Kidney epithelial cell (primary cell): Measurements from ENCODE around the gene CLSTN2. TPM values are rescaled to one million over a fixed set of nuclear protein-coding genes. Genes with fewer than 3 reads are reported as not detected.

ENCODE experiments used
- DNase-seq: peaks from one replicate; pipeline ENCODE4 v3.0.0-alpha.2; 2010; ENCODE audit warnings: low read depth
- H3K27me3 ChIP-seq: 2 replicates; pipeline ENCODE4 v1.6.0; 2011; ENCODE audit warnings: low read length; ENCODE audit not compliant: control insufficient read depth, insufficient read depth
- H3K36me3 ChIP-seq: 2 replicates; pipeline ENCODE4 v1.5.1; 2011; ENCODE audit warnings: low read length; ENCODE audit not compliant: control insufficient read depth, insufficient read depth
- H3K4me3 ChIP-seq: 2 replicates; pipeline ENCODE4 v1.5.1; 2011; ENCODE audit warnings: low read depth, mild to moderate bottlenecking, control low read depth, low read length
- total RNA-seq: library from RNA; depleted of rRNA; stranded (reverse); fragments of >200 nt; gene quantifications from 2 replicates; pipeline ENCODE4 v1.2.3, GENCODE V29; 2015
- TF ChIP-seq, protein P1 (sequence below): IDR thresholded peaks from 2 replicates; pipeline ENCODE4 v1.5.1; 2011; ENCODE audit warnings: mild to moderate bottlenecking, moderate library complexity, low read length, control low read depth, inconsistent platforms; ENCODE audit not compliant: insufficient read depth, poor library complexity, severe bottlenecking

CLSTN2 gene
- total RNA-seq, 1 donor from 2014 or later: 10.9 TPM

DNA sequence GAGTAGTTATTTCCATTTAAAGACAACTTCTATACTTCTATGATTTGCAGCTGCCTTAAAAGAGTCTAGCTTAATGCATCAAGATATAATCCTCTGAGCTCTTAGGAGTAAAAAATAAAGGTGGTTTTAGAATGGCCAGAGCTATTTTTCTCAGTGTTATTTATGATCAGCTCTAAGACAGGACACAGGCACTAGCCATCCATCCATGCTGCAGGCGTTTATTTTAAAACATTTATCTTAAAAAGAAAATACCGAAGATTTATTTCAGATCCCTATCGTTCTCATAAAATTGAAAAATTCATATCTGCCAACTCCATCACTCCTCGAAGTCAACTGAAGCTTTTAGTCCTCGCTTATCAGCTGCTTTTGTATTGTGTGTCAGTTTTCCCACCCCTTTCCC lies 243.5 kb downstream of the CLSTN2 start:
- no peaks in the 10 kb centered on the region for H3K27me3 ChIP-seq
- no peak for DNase-seq
- H3K36me3 ChIP-seq: no peaks in the 10 kb centered on the region
- TF ChIP-seq, protein P1, sequence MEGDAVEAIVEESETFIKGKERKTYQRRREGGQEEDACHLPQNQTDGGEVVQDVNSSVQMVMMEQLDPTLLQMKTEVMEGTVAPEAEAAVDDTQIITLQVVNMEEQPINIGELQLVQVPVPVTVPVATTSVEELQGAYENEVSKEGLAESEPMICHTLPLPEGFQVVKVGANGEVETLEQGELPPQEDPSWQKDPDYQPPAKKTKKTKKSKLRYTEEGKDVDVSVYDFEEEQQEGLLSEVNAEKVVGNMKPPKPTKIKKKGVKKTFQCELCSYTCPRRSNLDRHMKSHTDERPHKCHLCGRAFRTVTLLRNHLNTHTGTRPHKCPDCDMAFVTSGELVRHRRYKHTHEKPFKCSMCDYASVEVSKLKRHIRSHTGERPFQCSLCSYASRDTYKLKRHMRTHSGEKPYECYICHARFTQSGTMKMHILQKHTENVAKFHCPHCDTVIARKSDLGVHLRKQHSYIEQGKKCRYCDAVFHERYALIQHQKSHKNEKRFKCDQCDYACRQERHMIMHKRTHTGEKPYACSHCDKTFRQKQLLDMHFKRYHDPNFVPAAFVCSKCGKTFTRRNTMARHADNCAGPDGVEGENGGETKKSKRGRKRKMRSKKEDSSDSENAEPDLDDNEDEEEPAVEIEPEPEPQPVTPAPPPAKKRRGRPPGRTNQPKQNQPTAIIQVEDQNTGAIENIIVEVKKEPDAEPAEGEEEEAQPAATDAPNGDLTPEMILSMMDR: no peak
- H3K4me3 ChIP-seq: no peak overlapping the region

DNA sequence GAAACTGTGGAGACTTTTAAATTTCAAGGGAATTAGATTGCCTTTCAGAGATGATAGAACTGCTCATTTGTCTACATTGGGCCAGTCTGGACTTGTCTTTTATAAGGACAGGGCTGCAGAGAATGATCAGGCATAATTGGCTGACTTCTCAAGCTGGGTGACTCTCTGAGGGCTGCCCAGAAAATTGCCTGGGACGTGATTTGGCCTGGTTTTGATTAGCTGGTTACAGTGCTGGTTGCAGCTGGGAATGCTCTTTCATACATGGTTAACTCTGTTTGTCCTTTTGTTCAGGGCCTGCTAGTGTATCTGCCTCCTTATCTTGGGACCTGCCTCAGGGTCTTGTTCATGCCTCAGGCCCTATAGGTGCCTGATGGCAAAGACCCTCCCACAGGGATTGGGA lies 245.6 kb downstream of the CLSTN2 start:
- Histone ChIP-seq H3K36me3 (no peaks in the 10 kb centered on the region), H3K4me3 (no peak overlapping the region), H3K27me3 (no peaks in the 10 kb centered on the region)
- TF ChIP-seq, protein P1: no peak
- DNase-seq: no peak

DNA sequence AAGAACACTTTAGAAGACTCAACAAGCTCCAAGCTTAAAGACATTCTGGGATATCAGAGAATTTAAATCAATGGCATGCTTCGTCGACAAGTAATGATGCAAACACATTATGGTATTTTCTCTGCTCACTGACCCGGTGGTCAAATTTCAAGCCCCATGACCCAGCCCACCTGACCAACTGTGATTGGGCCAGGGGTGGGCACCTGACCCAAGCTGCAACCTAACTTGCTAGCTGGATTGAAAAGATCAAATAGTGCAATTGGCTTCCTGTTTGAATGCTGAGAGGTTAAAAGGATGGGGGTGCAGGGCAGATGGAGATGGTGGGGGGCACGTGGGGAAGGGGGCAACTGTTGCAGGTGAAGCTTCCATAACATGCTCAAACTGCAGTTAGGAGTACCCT lies 250.4 kb downstream of the CLSTN2 start:
- Histone ChIP-seq H3K27me3 (no peaks in the 10 kb centered on the region), H3K36me3 (no peaks in the 10 kb centered on the region), H3K4me3 (no peak overlapping the region)
- TF ChIP-seq, protein P1: no peak
- no peak for DNase-seq

DNA sequence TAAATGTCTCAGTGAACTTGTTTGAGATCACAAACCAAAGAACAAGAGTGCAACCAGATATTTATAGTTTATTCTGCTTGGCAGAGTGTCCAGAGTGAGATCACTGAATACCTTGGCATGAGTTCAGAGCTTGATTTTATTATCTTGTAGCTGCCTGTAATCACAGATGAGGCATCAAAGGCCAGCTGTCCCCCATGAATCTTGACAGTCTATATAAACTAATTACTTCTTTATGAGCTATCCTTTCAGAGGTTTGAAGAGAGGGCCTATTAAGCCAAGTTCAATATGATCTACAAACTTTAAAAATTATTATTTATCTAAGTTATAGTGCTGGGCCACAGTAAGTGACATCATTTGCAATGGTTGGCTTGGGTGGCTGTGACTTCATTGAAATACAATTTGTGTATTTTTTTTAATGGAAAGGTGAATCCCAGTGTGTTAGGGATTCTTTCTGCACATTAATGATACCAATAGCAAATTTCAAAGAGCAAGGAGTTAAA lies 251.5 kb downstream of the CLSTN2 start:
- TF ChIP-seq, protein P1: no peak
- peak; percentile 64 for DNase-seq
- Histone ChIP-seq H3K36me3 (no peaks in the 10 kb centered on the region), H3K4me3 (no peak overlapping the region), H3K27me3 (no peaks in the 10 kb centered on the region)

DNA sequence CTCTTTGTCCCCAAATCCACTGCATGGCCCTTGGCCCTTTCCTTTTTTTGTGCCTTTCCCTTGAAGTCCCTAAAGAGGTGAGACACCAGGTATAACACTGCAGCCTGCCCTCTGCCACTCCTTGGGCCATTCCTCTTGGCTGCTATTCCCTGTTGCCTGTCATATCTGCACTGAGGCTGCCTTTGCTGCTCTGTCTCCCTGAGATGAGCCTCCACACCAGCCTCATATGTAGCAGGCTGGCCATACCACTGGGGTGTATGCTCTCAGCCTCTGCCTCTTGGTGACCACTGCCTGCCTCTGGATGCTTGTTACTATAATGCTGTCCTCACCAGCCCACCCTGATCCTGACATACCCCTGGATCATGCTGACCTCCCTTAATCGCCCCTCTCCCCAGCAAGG lies 252.0 kb downstream of the CLSTN2 start:
- DNase-seq: no peak
- Histone ChIP-seq H3K27me3 (no peaks in the 10 kb centered on the region), H3K36me3 (no peaks in the 10 kb centered on the region), H3K4me3 (no peak overlapping the region)
- TF ChIP-seq, protein P1: no peak

DNA sequence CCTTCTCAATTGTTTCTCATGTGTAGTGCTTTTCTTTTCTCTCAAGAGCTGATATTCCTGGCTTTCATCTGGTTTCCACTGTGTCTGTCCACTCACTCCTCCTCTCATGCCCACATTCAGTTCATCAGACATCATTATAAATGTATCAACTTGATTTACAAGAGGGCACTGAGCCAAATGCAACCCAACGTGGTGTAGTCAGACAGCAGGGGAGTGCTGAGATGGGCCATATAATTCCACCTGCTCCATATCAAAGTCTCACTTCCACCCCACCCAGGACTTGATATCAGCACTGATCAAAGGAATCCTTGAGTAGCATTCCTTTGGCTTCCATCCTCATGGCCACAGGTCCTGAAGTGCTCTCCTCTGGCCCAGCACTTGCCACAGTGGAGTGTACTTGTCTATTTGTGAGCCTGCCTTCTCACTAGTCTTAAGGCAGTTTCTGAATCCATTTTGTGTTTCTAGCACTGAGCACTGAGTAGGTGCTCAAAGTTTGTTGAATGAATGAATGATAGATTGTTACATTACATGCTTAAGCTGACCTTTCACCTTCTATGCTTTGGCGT lies 252.8 kb downstream of the CLSTN2 start:
- H3K27me3 ChIP-seq: no peaks in the 10 kb centered on the region
- TF ChIP-seq, protein P1: no peak
- no peak overlapping the region for H3K4me3 ChIP-seq
- H3K36me3 ChIP-seq: no peaks in the 10 kb centered on the region
- DNase-seq: no peak
